Amniotic epithelial cell (primary cell): ENCODE results near the gene FES.

Experiments used
- DNase-seq: peaks from one replicate; pipeline ENCODE4 v3.0.0-alpha.2; 2010; ENCODE audit warnings: low read depth

The FES gene

GRCh38 chr15:90876512-90877170 lies 7.7 kb upstream of the FES start:
- no peak for DNase-seq

GRCh38 chr15:90877315-90877714 lies 7.0 kb upstream of the FES start:
- no peak for DNase-seq

- no peak for DNase-seq
These were observed 6.3 kb upstream of the FES start for GRCh38 chr15:90877996-90878395.

- no peak for DNase-seq
These were observed 5.6 kb upstream of the FES start for GRCh38 chr15:90878660-90879059.

GRCh38 chr15:90879730-90880366 lies 4.5 kb upstream of the FES start:
- no peak for DNase-seq

GRCh38 chr15:90880381-90881145 lies 3.7 kb upstream of the FES start:
- no peak for DNase-seq

- DNase-seq: no peak
These were observed 2.9 kb upstream of the FES start for GRCh38 chr15:90881181-90881977.

GRCh38 chr15:90881978-90882721 lies 2.2 kb upstream of the FES start:
- no peak for DNase-seq

GRCh38 chr15:90882781-90883525 lies 1.4 kb upstream of the FES start:
- DNase-seq: no peak

- no peak for DNase-seq
These were observed 753 bp upstream of the FES start for GRCh38 chr15:90883526-90883975.

GRCh38 chr15:90884719-90885431 lies 571 bp downstream of the FES start:
- no peak for DNase-seq

GRCh38 chr15:90885432-90886290 lies 1.4 kb downstream of the FES start:
- DNase-seq: peak; percentile 39

GRCh38 chr15:90886291-90886614 lies 1.9 kb downstream of the FES start:
- no peak for DNase-seq

- DNase-seq: no peak
These were observed 2.8 kb downstream of the FES start for GRCh38 chr15:90887037-90887481.

GRCh38 chr15:90889313-90889730 lies 5.0 kb downstream of the FES start:
- no peak for DNase-seq

GRCh38 chr15:90889736-90890456 lies 5.6 kb downstream of the FES start:
- no peak for DNase-seq

GRCh38 chr15:90890839-90891238 lies 6.5 kb downstream of the FES start:
- DNase-seq: no peak

- DNase-seq: no peak
These were observed 7.1 kb downstream of the FES start for GRCh38 chr15:90891346-90891949.
